ENCODE data around the gene FAM13B.

- TF ChIP-seq, protein P1, sequence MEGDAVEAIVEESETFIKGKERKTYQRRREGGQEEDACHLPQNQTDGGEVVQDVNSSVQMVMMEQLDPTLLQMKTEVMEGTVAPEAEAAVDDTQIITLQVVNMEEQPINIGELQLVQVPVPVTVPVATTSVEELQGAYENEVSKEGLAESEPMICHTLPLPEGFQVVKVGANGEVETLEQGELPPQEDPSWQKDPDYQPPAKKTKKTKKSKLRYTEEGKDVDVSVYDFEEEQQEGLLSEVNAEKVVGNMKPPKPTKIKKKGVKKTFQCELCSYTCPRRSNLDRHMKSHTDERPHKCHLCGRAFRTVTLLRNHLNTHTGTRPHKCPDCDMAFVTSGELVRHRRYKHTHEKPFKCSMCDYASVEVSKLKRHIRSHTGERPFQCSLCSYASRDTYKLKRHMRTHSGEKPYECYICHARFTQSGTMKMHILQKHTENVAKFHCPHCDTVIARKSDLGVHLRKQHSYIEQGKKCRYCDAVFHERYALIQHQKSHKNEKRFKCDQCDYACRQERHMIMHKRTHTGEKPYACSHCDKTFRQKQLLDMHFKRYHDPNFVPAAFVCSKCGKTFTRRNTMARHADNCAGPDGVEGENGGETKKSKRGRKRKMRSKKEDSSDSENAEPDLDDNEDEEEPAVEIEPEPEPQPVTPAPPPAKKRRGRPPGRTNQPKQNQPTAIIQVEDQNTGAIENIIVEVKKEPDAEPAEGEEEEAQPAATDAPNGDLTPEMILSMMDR (IDR thresholded peaks at IDR 0.05) = no peak
- no peak for TF ChIP-seq POLR2AphosphoS5 (IDR thresholded peaks at IDR 0.05)
- TF ChIP-seq POLR2A (IDR thresholded peaks at IDR 0.05) = no peak
- no peak for TF ChIP-seq EP300 (IDR thresholded peaks at IDR 0.05)
Measured at GRCh38 chr5:138051441-138052296, 18.8 kb upstream of the FAM13B start.

Data from suprapubic skin (tissue), 4 donors.